GM21367 (cell line): ENCODE results near the gene IGFL2.
"Not testable (repeated sequence)": the region's sequence is repeated elsewhere in the genome, so short reads cannot be mapped to it uniquely, and the experiment has no call there.

Source experiments
- ATAC-seq: cut with Tn5 transposase; IDR thresholded peaks from one replicate; pipeline ENCODE4 v1.9.1; 2021; ENCODE audit not compliant: unreplicated experiment

The IGFL2 gene

DNA sequence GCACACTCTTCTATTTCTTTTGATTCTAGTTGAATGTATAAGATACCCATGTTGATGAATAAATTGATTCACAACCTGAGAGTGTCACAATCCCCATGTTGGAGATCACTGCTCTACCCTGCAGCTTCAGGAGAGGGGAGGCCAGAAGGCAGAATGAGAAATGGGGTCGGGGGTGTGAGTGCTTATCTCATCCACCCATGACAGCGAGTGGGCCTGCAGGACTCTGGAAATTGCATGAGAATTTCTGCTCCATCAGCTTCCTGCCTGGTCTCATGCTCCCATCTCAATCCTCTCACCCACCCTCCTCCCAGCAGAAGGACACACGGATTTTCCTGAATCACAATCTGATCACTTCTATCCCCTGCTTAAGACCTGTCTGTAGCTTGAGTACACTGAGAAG, 58.6 kb downstream of the IGFL2 start:
- ATAC-seq, result no peak

DNA sequence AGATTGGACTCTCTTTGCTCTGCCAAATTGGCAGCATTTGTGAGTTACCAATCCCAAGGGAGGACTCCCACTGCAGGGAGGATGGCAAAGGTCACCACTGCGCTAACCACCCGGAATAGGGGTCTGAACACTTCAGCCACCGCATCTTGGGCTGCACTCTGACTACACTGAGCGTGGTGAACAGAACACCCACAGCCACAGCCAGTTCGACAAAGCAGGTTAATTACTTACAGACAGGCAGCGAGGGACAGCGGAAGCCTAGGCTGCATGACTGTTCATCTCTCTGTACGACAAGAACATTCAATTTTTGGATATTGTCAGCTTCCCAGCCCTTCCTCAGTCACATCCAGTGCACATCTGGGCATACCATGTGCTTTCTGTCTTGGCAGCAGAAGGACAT, 59.8 kb downstream of the IGFL2 start:
- not testable (repeated sequence) for ATAC-seq

DNA sequence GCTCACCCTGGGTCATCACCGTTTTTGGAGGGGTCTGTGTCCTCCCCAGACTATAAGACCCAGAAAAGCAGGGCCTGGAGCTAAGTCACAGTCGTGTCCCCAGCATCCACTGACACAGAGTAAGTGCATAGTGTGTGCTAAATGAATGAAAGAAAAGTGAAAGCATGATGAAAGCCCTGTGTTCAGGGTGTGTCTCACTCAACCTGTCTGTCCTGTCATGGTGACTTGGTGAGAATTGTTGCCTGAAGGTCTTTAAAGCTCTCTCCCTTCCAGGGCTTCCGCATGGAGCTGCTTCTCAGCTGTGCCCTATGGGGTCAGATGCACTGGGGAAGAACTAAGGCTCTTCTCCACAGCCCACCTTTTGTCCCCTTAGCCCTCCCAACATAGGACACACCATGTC, 61.0 kb downstream of the IGFL2 start:
- no peak for ATAC-seq

DNA sequence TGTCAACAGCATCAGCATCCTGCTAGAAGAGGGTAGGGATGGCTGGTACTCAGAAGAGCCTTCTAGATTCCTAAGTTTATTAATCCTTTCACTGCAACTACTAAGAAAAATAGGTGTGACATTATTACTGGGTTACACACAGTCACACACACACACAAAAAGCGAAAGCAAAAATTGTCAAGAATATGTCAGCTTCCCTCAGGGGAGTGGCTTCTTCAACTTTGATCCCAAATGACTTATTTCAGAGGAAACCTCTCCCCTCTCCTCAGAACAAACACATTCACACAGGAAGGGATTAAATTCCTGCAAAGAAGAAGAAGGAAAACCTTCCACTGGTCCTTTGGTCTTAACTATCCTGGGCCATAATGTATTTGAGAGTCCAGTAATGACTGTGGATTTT, 61.4 kb downstream of the IGFL2 start:
- no peak for ATAC-seq

DNA sequence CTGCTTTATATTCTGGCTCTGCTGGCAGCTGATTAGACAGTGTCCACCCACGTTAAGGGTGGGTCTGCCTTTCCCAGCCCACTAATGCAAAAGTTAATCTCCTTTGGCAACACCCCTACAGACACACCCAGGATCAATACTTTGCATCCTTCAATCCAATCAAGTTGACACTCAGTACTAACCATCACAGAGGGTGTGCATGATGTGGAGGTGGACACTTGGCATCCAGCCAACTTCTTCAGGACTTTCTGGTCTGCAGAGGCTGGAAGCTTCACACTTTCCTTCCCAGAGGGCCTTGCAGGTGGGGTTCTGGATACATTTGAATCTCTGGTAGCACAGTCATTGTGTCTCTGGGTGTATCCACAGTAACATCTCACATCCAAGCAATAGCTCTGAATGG, 62.6 kb downstream of the IGFL2 start:
- no peak for ATAC-seq
